Cardiac atrium fibroblast (primary cell): ENCODE data around the gene TCF4. TPM values are rescaled to one million over a fixed set of nuclear protein-coding genes. Genes with fewer than 3 reads are reported as not detected.

ENCODE experiments used
- total RNA-seq: library from RNA; depleted of rRNA; stranded (reverse); fragments of >200 nt; gene quantifications from 2 replicates; pipeline ENCODE4 v1.2.3, GENCODE V29; 2015

The TCF4 gene
- total RNA-seq = 52.0 and 67.9 TPM in 2 replicates

GRCh38 chr18:55588111-55588869, at the start of gene TCF4:
Gene TCF4, minus strand, starts transcription at chr18:55588192. Its CDS starts 1,076 bp downstream, at chr18:55587116.

